Measurements from ENCODE around the gene TSSK6. TPM values are rescaled to one million over a fixed set of nuclear protein-coding genes. Genes with fewer than 3 reads are reported as not detected.

Gene TSSK6
- polyA plus RNA-seq (2011; rRNA removed) (0.98 and 1.7 TPM in 2 replicates), polyA minus RNA-seq (2011; rRNA and poly(A)+ RNA removed) (0.15 and 0.57 TPM in 2 replicates)

GRCh38 chr19:19514881-19515641, at the start of gene TSSK6:
TSS of gene TSSK6 (minus strand) at chr19:19515548. CDS start at chr19:19515427, 121 bp downstream.
- no peak for DNase-seq (ENCODE audit: low read depth)
- peak within 1 kb of the TSS; percentile 58 for H3K4me3 ChIP-seq (ENCODE audit: low read depth, low read length)
- POLR2A ChIA-PET, result no interaction called here
- no peak for TF ChIP-seq CTCF (IDR thresholded peaks at IDR 0.05; ENCODE audit: insufficient read depth, low read depth, low read length)
- CTCF ChIA-PET, result interaction anchor here (0.6 to 1.7 kb wide), 3 partner anchors 17 to 127 kb away, joined by 3 to 8 read pairs (median 3); no protein-coding TSS in a partner anchor
- H3K36me3 ChIP-seq (ENCODE audit: control insufficient read depth, insufficient read depth, low read length), result peaks cover 7% of the 10 kb centered on the region; the same call in 1 of the 2 replicates
- H3K27me3 ChIP-seq (ENCODE audit: control insufficient read depth, insufficient read depth, low read length), result no peaks in the 10 kb centered on the region

GRCh38 chr19:19563348-19563848, 48.0 kb upstream of the TSSK6 start:
- no peaks in the 10 kb centered on the region for H3K36me3 ChIP-seq (ENCODE audit: control insufficient read depth, insufficient read depth, low read length)
- H3K4me3 ChIP-seq (ENCODE audit: low read depth, low read length), result no peak overlapping the region
- no peak for TF ChIP-seq CTCF (IDR thresholded peaks at IDR 0.05; ENCODE audit: insufficient read depth, low read depth, low read length)
- POLR2A ChIA-PET, result no interaction called here
- CTCF ChIA-PET, result interaction anchor here (0.9 to 2.3 kb wide), 2 partner anchors 9 to 11 kb away, joined by 3 to 11 read pairs; no protein-coding TSS in a partner anchor
- DNase-seq (ENCODE audit: low read depth), result no peak
- no peaks in the 10 kb centered on the region for H3K27me3 ChIP-seq (ENCODE audit: control insufficient read depth, insufficient read depth, low read length)

- CTCF ChIA-PET, result interaction anchor here (0.9 to 2.3 kb wide), 2 partner anchors 9 to 11 kb away, joined by 3 to 11 read pairs; no protein-coding TSS in a partner anchor
- TF ChIP-seq CTCF (IDR thresholded peaks at IDR 0.05; ENCODE audit: insufficient read depth, low read depth, low read length), result no peak
- no peaks in the 10 kb centered on the region for H3K36me3 ChIP-seq (ENCODE audit: control insufficient read depth, insufficient read depth, low read length)
These were observed 47.5 kb upstream of the TSSK6 start for GRCh38 chr19:19562665-19563347.

GRCh38 chr19:19561946-19562664, 46.8 kb upstream of the TSSK6 start:
- POLR2A ChIA-PET, result no interaction called here
- Histone ChIP-seq H3K4me3 (ENCODE audit: low read depth, low read length) (no peak overlapping the region), H3K27me3 (ENCODE audit: control insufficient read depth, insufficient read depth, low read length) (no peaks in the 10 kb centered on the region), H3K36me3 (ENCODE audit: control insufficient read depth, insufficient read depth, low read length) (no peaks in the 10 kb centered on the region)
- CTCF ChIA-PET, result interaction anchor here (1.0 to 2.8 kb wide), 3 partner anchors 8 to 11 kb away, joined by 5 to 14 read pairs (median 11); no protein-coding TSS in a partner anchor
- DNase-seq (ENCODE audit: low read depth), result no peak
- TF ChIP-seq CTCF (IDR thresholded peaks at IDR 0.05; ENCODE audit: insufficient read depth, low read depth, low read length), result no peak

More at GRCh38 chr19:19562665-19563347, 47.5 kb upstream of the TSSK6 start:
- POLR2A ChIA-PET, result no interaction called here
- no peaks in the 10 kb centered on the region for H3K27me3 ChIP-seq (ENCODE audit: control insufficient read depth, insufficient read depth, low read length)
- no peak overlapping the region for H3K4me3 ChIP-seq (ENCODE audit: low read depth, low read length)
- no peak for DNase-seq (ENCODE audit: low read depth)
